ENCODE results near the gene TAOK3.

DNA sequence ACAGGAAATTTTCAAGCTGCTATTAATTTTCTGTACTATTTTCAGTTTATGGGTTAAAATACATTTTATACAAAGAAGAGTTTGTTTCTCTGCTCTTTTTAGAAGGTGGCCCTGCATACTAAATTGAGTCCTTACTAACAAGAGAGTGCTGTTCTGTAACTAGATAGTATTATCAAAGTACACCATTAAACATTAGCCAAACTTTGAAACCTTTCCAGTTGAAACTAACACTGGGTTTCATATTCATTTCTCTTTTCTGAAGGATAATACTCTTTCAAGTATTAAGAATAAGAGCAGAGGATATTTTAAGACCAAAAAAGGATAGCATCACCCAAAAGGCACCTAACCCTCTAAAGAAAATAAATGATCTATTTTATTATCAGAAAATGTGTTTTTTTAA, 189.6 kb downstream of the TAOK3 start:
- TF ChIP-seq, protein P1, sequence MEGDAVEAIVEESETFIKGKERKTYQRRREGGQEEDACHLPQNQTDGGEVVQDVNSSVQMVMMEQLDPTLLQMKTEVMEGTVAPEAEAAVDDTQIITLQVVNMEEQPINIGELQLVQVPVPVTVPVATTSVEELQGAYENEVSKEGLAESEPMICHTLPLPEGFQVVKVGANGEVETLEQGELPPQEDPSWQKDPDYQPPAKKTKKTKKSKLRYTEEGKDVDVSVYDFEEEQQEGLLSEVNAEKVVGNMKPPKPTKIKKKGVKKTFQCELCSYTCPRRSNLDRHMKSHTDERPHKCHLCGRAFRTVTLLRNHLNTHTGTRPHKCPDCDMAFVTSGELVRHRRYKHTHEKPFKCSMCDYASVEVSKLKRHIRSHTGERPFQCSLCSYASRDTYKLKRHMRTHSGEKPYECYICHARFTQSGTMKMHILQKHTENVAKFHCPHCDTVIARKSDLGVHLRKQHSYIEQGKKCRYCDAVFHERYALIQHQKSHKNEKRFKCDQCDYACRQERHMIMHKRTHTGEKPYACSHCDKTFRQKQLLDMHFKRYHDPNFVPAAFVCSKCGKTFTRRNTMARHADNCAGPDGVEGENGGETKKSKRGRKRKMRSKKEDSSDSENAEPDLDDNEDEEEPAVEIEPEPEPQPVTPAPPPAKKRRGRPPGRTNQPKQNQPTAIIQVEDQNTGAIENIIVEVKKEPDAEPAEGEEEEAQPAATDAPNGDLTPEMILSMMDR (IDR thresholded peaks at IDR 0.05): no peak
- no peak for TF ChIP-seq POLR2A (IDR thresholded peaks at IDR 0.05)
